DND-41 (cell line): ENCODE results near the gene SPINDOC.

ENCODE experiments used
- ATAC-seq: fragments of 200-7000 bp; cut with Tn5 transposase; 3 replicates; pipeline ENCODE4 v1.9.1; 2021; ENCODE audit warnings: low read depth; ENCODE audit not compliant: insufficient read depth
- DNase-seq: peaks from one replicate; pipeline ENCODE4 v3.0.0-alpha.2; 2020
- H2AFZ ChIP-seq: 2 replicates; pipeline ENCODE4 v1.6.0; 2012; ENCODE audit warnings: low read depth, low read length
- H3K27ac ChIP-seq: 2 replicates; pipeline ENCODE4 v1.5.1; 2012; ENCODE audit warnings: low read length, inconsistent platforms
- H3K27me3 ChIP-seq: fragments of 200-600 bp; sonication (generic); 2 replicates; pipeline ENCODE4 v1.6.0; 2012; ENCODE audit warnings: low read length, mild to moderate bottlenecking, inconsistent platforms; ENCODE audit not compliant: insufficient read depth, poor library complexity
- H3K36me3 ChIP-seq: 2 replicates; pipeline ENCODE4 v1.5.1; 2012; ENCODE audit warnings: low read length, inconsistent platforms; ENCODE audit not compliant: insufficient read depth
- H3K4me1 ChIP-seq: 2 replicates; pipeline ENCODE4 v1.5.1; 2012; ENCODE audit warnings: mild to moderate bottlenecking, low read length; ENCODE audit not compliant: insufficient read depth
- H3K4me2 ChIP-seq: 2 replicates; pipeline ENCODE4 v1.6.0; 2012; ENCODE audit warnings: mild to moderate bottlenecking, moderate library complexity, low read length, inconsistent platforms; ENCODE audit not compliant: insufficient read depth
- H3K4me3 ChIP-seq, 2 experiments: fragments of 200-600 bp in 1 of 2; shearing (Covaris generic) in 1 of 2; 2 replicates each; pipeline ENCODE4 v1.5.1; 2012 to 2016; ENCODE audit warnings: inconsistent platforms in 2 of 2, low read length in 2 of 2, mild to moderate bottlenecking in 2 of 2, low read depth in 1 of 2, moderate library complexity in 1 of 2
- H3K79me2 ChIP-seq: 2 replicates; pipeline ENCODE4 v1.6.0; 2012; ENCODE audit warnings: low read length, inconsistent platforms; ENCODE audit not compliant: insufficient read depth
- H3K9ac ChIP-seq: 2 replicates; pipeline ENCODE4 v1.6.0; 2012; ENCODE audit warnings: low read depth, mild to moderate bottlenecking, inconsistent platforms, low read length, moderate library complexity
- H3K9me3 ChIP-seq: 2 replicates; pipeline ENCODE4 v1.5.1; 2012; ENCODE audit warnings: low read length, moderate library complexity, mild to moderate bottlenecking, inconsistent platforms; ENCODE audit not compliant: insufficient read depth, severe bottlenecking
- H4K20me1 ChIP-seq: 2 replicates; pipeline ENCODE4 v1.6.0; 2012; ENCODE audit warnings: low read length; ENCODE audit not compliant: insufficient read depth
- EZH2 ChIP-seq: IDR thresholded peaks from 3 replicates; pipeline ENCODE4 v1.6.1; 2012; ENCODE audit warnings: borderline replicate concordance, low read depth, mild to moderate bottlenecking, moderate library complexity, low read length, inconsistent platforms; ENCODE audit not compliant: severe bottlenecking
- TF ChIP-seq, protein P1 (sequence below): IDR thresholded peaks from 2 replicates; pipeline ENCODE4 v1.5.1; 2012; ENCODE audit warnings: borderline replicate concordance, low read length, moderate library complexity, mild to moderate bottlenecking; ENCODE audit not compliant: poor library complexity, severe bottlenecking; ENCODE audit errors: extremely low read depth

The SPINDOC gene

DNA sequence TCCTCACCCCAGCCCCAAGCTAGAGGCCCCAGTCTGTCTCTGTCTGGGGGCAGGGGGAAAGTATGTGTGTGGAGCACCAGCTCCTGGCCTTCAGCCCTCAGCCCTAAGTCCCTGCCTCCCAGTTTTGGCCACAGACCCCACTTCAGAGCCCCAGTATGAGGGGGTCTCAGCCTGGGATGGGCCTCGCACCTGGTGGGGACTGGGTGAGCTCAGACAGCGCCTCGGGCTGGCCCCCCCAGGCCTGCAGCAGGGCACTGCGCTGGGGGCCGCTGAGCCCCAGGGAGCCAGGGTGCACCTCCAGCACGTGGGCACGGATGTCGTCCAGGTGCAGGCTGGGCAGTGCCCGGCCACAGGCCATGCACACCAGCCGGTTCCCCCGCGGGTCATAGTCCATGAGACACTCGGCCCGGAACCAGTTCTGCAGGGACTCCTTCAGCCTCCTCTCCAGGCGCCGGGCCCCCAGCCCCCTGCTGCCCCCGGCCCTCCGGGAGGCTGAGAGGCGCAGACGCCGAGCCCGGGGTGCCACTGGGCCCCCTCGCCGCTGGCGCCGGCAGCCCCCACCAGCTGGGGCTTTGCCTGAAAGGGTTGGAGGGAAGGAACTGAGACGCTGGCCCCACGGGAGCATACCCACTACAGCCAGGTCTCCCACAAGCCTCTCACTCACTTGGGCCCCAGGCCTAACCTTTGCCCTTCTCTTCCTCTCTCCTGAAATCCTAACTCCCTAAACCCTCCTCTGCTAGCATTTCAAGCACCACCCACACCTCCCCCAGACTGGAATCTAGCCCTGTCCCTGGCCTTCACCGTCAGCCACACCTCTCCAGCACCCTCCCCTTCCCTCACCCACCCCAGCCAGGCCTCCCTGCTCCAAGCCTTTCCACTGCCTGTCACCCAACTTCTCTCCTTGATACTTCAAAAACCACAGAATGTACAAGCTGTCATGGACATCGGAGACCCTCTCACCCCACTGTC is 48.3 kb upstream of the SPINDOC start:
- Histone ChIP-seq H4K20me1 (peaks cover 29% of the 10 kb centered on the region), H3K4me2 (no peak overlapping the region), H3K36me3 (peaks cover 40% of the 10 kb centered on the region), H3K9ac (no peak overlapping the region), H2AFZ (no peak overlapping the region), H3K79me2 (peaks cover 18% of the 10 kb centered on the region), H3K27me3 (peaks cover 10% of the 10 kb centered on the region), H3K27ac (no peak overlapping the region), H3K4me1 (peaks cover 36% of the 10 kb centered on the region), H3K9me3 (no peaks in the 10 kb centered on the region), H3K4me3 (no peak overlapping the region)
- ATAC-seq (no peak), DNase-seq (no peak)
- TF ChIP-seq, protein P1, sequence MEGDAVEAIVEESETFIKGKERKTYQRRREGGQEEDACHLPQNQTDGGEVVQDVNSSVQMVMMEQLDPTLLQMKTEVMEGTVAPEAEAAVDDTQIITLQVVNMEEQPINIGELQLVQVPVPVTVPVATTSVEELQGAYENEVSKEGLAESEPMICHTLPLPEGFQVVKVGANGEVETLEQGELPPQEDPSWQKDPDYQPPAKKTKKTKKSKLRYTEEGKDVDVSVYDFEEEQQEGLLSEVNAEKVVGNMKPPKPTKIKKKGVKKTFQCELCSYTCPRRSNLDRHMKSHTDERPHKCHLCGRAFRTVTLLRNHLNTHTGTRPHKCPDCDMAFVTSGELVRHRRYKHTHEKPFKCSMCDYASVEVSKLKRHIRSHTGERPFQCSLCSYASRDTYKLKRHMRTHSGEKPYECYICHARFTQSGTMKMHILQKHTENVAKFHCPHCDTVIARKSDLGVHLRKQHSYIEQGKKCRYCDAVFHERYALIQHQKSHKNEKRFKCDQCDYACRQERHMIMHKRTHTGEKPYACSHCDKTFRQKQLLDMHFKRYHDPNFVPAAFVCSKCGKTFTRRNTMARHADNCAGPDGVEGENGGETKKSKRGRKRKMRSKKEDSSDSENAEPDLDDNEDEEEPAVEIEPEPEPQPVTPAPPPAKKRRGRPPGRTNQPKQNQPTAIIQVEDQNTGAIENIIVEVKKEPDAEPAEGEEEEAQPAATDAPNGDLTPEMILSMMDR, result no peak
- no peak for TF ChIP-seq EZH2

DNA sequence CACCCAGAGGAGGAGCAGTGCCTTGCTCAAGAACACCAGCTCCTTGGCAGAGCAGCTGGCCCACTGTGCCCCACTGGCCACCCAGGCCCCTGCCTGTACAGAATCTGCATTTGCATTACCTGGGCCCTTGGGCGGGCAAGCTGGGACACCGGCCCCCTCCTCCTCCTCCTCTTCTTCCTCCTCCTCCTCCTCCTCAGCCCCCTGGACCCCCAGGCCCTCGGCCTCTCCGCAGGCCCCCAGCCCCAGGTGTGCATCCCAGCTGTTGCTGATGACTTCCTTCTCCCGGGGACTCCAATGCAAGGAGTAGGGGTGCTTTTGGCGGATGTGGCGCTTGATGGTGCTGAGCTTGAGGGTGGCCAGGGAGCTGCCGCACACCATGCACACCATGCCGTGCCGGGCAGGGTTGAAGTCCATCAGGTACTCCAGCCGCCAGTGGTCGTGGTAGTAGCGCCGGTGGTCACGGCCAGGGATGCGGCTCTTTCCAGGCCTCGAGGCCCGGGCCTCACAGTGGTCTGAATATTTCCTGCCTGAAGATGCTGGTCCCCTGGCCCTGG is 47.5 kb upstream of the SPINDOC start:
- Histone ChIP-seq H3K9ac (no peak overlapping the region; the same call in 1 of the 2 replicates), H3K27me3 (peaks cover 18% of the 10 kb centered on the region), H3K79me2 (peaks cover 18% of the 10 kb centered on the region), H3K36me3 (peaks cover 32% of the 10 kb centered on the region), H4K20me1 (peaks cover 29% of the 10 kb centered on the region), H3K27ac (no peak overlapping the region), H2AFZ (no peak overlapping the region), H3K4me3 (no peak overlapping the region), H3K4me1 (peaks cover 40% of the 10 kb centered on the region), H3K4me2 (no peak overlapping the region), H3K9me3 (no peaks in the 10 kb centered on the region)
- TF ChIP-seq EZH2, result no peak
- TF ChIP-seq, protein P1, result no peak
- DNase-seq, result no peak
- no peak for ATAC-seq

DNA sequence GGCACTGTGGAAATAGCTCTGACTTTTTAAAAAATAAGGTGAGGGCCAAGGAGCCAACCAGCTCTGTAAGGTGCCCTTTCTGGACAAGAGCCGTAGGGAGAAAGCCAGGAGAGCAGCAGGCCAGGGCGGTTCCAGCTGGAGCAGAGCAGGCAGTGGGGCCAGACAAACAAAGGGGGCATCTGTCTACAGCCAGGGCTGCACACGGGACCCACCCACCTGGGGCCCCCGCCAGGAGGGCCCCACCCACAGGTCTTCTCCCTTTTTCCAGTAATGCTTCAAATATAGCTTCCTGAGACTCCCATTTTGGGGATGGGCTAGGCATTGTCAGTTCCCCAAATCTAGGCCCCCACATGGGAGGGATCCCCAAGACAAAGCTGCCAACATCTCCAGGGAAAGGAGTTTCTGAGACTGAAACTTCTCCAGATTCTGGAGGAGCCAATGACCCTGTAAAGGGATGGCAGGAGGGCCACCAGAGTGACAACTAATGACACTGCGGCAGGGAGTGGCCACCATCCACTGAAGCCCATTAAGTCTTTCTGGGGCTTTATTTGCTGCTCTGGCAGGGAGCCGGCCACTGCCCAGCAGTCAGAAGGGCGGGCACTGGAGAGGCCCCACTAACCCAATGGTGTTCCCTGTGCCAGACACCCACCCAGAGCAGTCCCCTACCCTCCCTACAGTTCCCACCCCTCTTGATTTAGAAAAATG is 46.6 kb upstream of the SPINDOC start:
- TF ChIP-seq, protein P1, result no peak
- no peak for TF ChIP-seq EZH2
- H3K79me2 ChIP-seq, result peaks cover 18% of the 10 kb centered on the region
- no peak overlapping the region for H2AFZ ChIP-seq
- H3K27ac ChIP-seq, result no peak overlapping the region
- DNase-seq (no peak), ATAC-seq (no peak)
- peak overlapping the region in 1 of 2 experiments; percentile 67; a peak in 2 of 4 replicates for H3K4me3 ChIP-seq
- peaks cover 24% of the 10 kb centered on the region for H3K27me3 ChIP-seq
- H4K20me1 ChIP-seq, result peaks cover 27% of the 10 kb centered on the region
- H3K9me3 ChIP-seq, result no peaks in the 10 kb centered on the region
- peak overlapping the region; percentile 71 for H3K9ac ChIP-seq
- peak overlapping the region; percentile 82 for H3K4me2 ChIP-seq
- peaks cover 27% of the 10 kb centered on the region for H3K36me3 ChIP-seq
- H3K4me1 ChIP-seq, result peaks cover 40% of the 10 kb centered on the region
